T-helper 9 cell (primary cell): ENCODE results near the gene RAB3B.
"Not testable (repeated sequence)": the region's sequence is repeated elsewhere in the genome, so short reads cannot be mapped to it uniquely, and the experiment has no call there.

Experiments
- DNase-seq: peaks from one replicate; pipeline ENCODE4 v3.0.0-alpha.2; 2020

RAB3B gene

DNA sequence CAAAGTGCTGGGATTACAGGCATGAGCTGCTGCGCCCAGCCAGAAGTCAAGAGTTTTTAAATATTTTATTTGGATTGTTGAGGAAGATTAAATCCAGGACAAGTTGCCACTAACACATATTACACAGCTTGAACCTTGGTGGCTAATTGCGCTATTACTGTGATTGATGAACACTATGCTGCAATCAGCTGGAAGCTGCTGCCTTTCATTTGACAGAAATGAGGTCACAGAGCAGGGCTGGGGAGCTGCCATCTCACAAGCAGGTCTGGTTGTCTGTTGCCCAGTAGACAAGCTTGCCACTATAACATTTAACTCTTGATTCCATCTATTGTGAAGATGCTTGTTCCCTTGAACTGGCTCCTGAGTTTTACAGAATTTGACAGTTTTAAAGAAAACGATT is 74.5 kb downstream of the RAB3B start:
- DNase-seq = no peak

GRCh38 chr1:51912881-51913280 is 77.6 kb downstream of the RAB3B start:
- no peak for DNase-seq

DNA sequence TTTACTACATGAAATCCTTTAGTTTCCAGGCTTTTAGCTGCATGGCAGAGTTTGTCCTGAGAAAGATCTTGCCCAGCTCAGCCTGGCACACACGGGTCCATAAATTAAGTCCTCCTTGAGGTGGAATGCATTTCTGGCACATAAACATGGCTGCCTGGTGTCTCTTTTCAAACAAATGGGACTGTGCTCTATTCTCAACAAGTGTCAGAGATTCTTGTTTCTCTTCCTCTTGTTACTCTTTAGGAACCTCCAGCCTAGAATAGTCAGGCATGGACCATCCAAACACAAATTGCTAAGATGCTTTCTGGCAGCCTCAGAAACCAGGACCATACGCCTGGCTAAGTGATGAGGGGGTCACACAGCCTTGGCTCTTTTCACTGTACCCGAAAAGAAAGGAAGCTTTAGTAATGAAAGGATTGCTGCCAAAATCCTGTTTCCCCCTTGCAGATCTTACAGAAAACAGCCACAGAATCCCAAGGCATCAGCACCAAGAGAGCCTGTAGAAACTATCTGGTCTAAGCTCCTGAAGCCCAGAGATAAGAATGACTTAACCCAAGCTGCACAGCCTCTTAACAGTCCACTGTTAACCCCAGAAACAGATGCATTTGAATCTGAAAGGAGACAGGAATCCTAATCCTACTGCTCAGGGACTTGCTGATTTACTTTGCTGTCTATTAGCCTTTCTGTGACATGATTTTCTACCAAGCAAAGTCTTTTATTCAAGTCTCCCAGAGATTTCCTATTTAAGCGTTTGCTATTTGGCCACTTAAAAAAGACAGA is 80.1 kb downstream of the RAB3B start:
- DNase-seq = no peak

DNA sequence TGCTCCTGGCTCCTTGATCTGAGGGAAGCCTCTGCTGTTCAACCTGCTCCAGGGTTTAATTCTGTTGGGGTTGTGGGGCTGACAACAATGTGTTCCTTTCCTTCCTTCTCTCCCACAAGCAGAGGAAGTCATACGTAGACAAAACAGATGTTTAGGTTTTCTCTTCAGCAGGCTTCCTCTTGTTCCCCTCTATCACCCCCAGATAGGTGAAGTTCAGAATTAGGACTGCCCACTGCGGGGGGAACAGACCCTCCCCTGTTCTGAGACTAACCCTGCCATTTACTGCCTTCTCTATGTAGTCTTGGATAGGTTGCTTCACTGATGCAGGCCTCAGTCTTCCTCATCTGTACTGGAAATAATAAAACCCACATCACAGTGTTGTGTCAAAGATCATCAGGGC is 82.0 kb downstream of the RAB3B start:
- no peak for DNase-seq

- DNase-seq = no peak
These were observed 83.3 kb downstream of the RAB3B start for GRCh38 chr1:51907079-51907702.

DNA sequence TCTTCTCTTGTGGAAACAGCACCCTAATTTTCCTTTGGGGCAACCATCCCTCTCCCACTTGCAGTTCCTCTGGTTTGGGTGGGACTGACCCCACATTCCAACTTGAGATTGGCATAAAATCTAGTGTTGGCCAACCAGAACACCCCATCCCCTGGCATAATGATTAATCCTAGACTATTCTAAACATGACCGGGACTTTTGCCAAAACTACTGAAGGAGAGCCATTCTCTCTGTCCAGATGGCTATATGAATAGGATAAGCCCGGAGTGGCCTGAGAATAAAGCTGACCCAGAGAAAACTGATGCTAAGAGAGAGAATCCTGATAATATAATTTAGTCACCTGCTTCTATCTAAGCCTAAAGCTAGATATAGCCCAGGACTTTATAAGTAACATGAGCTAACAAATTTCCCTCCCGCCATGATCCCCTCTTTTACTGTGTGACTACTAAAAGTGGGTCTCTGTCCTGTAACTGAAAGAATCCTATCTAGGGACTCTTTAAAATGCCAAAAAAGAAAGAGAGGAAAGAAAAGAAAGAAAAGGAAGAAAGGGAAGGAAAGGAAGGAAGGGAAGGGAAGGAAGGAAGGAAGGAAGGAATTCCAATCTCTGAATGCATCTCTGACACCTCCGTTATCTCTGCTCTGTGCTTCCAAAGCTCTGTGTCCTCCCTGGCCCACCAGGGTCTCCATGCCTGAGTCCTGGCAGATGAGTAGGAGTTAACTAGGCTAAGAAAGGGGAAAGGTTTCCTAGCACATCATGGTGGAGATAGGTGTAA is 84.0 kb downstream of the RAB3B start:
- DNase-seq = no peak

GRCh38 chr1:51902456-51902855 is 88.0 kb downstream of the RAB3B start:
- no peak for DNase-seq

GRCh38 chr1:51901151-51901550 is 89.3 kb downstream of the RAB3B start:
- DNase-seq = no peak

DNA sequence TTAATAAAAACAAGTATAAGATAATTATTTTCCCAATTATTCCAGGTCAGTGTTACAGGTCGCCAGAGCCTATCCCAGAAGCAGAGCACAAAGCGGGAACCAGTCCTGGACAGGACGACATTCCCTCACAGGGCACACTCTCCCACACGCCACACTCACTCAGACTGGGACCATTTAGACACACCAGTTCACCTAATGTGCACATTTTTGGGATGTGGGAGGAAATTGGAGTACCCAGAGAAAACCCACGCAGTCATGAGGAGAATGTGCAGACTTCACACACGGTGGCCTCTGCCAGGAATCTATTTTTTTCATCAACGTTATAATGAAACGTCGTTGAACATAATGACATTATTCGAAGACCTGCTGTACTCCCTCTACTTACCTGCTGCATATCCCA is 91.5 kb downstream of the RAB3B start:
- no peak for DNase-seq

DNA sequence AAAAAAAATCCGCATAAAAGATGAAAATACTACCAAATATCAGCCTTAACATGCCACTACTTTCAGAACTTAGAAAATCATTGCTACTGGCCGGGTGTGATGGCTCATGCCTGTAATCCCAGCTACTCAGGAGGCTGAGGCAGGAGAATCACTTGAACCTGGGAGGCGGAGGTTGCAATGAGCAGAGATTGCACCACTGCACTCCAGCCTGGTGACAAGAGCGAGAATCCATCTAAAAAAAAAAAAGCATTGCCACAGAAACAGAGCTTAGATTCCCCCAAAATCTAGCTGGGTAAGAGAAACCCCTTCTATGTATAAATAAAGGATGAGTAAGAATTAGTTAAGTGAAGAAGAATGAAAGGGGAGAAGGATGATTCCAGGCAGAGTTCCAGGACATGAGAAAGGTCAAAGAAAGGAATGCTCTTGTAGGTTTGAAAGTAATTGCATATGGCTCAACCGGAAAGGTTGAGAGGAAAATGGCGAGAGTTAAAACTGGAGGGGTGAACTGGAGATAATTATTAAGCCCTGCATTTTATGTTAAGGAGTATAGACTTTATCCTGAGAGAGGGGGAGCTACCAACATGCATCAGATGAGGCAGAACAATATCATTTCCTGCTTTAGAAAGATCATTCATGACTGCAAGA is 92.3 kb downstream of the RAB3B start:
- DNase-seq = no peak

DNA sequence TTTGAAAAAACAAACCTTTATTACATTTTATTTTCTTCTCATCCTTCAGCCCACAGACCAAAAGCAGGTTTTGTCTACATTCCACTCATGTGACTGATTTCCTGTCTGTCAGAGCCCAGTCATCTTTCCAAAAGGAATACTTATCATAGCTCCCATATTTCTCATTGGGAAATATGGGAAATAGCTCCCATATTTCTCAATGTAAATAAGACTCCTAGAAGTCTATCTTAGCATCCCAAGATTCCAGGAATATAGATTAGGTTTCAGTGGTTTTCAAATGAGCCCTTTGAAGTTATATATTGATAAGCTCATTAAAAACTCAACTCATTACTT is 92.8 kb downstream of the RAB3B start:
- no peak for DNase-seq

DNA sequence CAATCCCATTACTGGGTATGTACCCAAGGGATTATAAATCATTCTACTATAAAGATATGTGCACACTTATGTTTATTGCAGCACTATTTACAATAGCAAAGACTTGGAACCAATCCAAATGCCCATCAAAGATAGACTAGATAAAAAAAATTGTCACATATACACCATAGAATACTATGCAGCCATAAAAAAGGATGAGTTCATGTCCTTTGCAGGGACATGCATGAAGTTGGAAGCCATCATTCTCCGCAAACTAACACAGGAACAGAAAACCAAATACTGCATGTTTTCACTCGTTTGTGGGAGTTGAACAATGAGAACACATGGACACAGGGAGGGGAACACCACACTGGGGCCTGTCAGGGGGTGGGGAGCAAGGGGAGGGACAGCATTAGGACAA is 95.8 kb downstream of the RAB3B start:
- not testable (repeated sequence) for DNase-seq

DNA sequence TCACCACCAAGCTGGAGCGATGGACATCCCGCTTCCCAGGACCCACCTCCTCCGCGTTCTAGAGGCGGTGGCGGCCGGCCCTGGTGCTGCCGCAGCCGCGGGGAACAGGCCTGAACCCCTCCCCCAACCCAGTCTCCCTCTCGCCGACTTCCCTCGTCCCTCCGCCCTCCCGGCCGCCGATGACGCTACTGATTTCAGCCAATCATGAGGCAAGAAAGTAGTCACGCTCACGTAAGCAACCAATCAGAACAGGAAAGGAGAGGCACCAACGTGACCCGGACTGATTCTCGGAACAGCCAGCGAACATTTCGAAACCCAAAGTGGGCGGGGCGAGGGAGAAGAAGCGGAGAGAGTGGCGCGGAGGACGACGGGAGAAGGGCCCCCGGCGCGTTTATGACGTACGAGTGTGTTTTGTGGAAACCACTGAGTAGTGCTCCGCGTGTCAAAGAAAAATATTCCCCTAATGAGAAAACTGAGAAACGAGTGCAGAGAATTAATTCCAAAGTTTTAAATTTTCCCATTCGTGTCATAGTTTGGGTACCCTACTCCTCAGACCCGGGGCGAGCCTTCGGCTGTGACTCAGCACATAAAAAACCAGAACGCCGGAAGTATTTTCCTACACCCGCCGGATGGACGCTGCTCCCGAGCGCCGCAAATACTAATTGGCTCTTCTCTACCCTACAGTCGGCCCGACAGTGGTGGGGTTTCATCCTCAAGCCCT is 111.7 kb downstream of the RAB3B start, which contains the start of gene NRDC:
NRDC (minus strand) TSS at position 112 of the 721 bp plus-strand sequence. CDS start 112 bp downstream, outside the sequence.
- peak; percentile 99 for DNase-seq

- DNase-seq = no peak
These were observed 112.2 kb downstream of the RAB3B start for GRCh38 chr1:51878308-51878615.

DNA sequence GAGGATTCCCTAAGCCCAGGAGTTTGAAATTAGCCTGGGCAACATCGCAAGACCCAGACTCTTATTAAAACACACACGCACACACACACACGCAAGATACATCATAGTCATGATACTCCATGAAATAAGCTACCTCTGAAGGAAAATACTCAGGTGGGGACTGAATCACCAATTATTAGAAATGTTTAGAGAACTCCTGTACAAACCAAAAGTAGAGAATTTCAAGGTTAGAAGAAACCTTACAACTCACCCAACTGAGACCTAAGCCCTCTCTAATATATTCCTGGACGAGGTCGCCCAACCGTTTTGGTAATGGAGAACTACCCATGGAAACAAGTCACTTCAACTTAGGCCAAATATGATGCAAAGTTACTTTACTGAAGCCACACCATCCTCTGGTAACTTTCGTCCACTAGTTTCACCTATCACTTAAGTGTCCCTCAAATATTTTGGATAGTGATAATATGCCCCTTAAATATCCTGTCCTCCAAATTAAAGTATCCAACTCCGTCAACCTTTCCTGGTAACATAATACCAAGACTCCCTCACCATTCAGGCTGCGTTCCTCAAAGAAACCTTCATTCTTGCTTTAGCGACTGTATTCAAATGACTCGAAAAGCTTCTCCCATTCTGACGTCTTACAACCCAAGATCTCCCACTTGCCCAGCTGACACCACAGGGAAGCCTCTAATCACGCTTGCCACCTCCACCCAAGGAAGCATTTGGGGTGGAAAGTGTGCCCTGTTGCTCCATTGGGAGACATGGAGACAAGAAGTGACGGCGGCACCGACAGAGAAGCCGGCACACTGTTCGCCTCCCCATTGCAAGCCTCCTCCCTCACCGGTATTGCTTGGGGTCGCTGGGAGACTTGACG is 112.8 kb downstream of the RAB3B start:
- peak; percentile 1 for DNase-seq

DNA sequence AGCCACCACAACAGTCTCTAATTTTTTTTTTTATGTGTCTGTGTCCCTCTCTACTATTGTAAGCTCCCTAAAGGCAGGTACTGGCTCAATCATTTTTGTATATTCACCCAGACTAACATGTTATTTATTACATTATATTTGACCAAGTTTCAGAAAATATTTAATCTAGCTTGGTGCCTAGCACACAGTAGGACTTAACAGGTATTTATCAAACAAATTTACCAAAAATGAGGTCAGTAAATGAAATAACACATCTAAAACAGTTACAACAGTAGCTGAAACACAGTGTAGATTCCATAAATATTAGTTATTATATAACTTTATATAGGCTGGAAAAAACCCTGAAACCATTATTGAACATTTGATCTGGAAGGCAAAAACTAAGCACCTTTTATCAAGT is 114.7 kb downstream of the RAB3B start:
- DNase-seq = no peak

- DNase-seq = no peak
These were observed 115.2 kb downstream of the RAB3B start for GRCh38 chr1:51875291-51875772.

- DNase-seq = not testable (repeated sequence)
These were observed 117.2 kb downstream of the RAB3B start for GRCh38 chr1:51873270-51873669.

GRCh38 chr1:51871351-51871975 is 119.0 kb downstream of the RAB3B start:
- DNase-seq = no peak

GRCh38 chr1:51870603-51871350 is 119.7 kb downstream of the RAB3B start:
- no peak for DNase-seq
